ENCODE measurements around the gene NINJ2.
A peak's percentile ranks its signal among the peaks of the same experiment; 100 is the strongest.

Gene NINJ2

GRCh38 chr12:546920-547845 lies 116.1 kb downstream of the NINJ2 start:
- DNase-seq (ENCODE audit: low read depth): peak; percentile 54

GRCh38 chr12:546265-546919 lies 116.9 kb downstream of the NINJ2 start:
- DNase-seq (ENCODE audit: low read depth): no peak

GRCh38 chr12:545835-546234 lies 117.4 kb downstream of the NINJ2 start:
- DNase-seq (ENCODE audit: low read depth): no peak

- DNase-seq (ENCODE audit: low read depth): no peak
Observed at GRCh38 chr12:544941-545635, 118.2 kb downstream of the NINJ2 start.

- no peak for DNase-seq (ENCODE audit: low read depth)
Observed at GRCh38 chr12:544142-544541, 119.1 kb downstream of the NINJ2 start.

- no peak for DNase-seq (ENCODE audit: low read depth)
Observed at GRCh38 chr12:543114-543451, 120.2 kb downstream of the NINJ2 start.

GRCh38 chr12:542395-543113 lies 120.7 kb downstream of the NINJ2 start:
- DNase-seq (ENCODE audit: low read depth): no peak

- no peak for DNase-seq (ENCODE audit: low read depth)
Observed at GRCh38 chr12:541676-542324, 121.4 kb downstream of the NINJ2 start.

GRCh38 chr12:539540-540310 lies 123.5 kb downstream of the NINJ2 start:
- DNase-seq (ENCODE audit: low read depth): no peak

- DNase-seq (ENCODE audit: low read depth): no peak
Observed at GRCh38 chr12:538731-539539, 124.3 kb downstream of the NINJ2 start.

GRCh38 chr12:537772-538171 lies 125.5 kb downstream of the NINJ2 start:
- DNase-seq (ENCODE audit: low read depth): no peak

GRCh38 chr12:536751-537245 lies 126.4 kb downstream of the NINJ2 start:
- DNase-seq (ENCODE audit: low read depth): no peak

GRCh38 chr12:535396-535795 lies 127.8 kb downstream of the NINJ2 start:
- DNase-seq (ENCODE audit: low read depth): no peak

- no peak for DNase-seq (ENCODE audit: low read depth)
Observed at GRCh38 chr12:534216-534615, 129.0 kb downstream of the NINJ2 start.

GRCh38 chr12:533718-534117 lies 129.5 kb downstream of the NINJ2 start:
- DNase-seq (ENCODE audit: low read depth): no peak

- no peak for DNase-seq (ENCODE audit: low read depth)
Observed at GRCh38 chr12:532908-533565, 130.2 kb downstream of the NINJ2 start.

- no peak for DNase-seq (ENCODE audit: low read depth)
Observed at GRCh38 chr12:531951-532585, 131.2 kb downstream of the NINJ2 start.

GRCh38 chr12:530821-531220 lies 132.4 kb downstream of the NINJ2 start:
- DNase-seq (ENCODE audit: low read depth): no peak

- DNase-seq (ENCODE audit: low read depth): no peak
Observed at GRCh38 chr12:530308-530707, 132.9 kb downstream of the NINJ2 start.
